ENCODE measurements around the gene ERF.

The ERF gene

DNA sequence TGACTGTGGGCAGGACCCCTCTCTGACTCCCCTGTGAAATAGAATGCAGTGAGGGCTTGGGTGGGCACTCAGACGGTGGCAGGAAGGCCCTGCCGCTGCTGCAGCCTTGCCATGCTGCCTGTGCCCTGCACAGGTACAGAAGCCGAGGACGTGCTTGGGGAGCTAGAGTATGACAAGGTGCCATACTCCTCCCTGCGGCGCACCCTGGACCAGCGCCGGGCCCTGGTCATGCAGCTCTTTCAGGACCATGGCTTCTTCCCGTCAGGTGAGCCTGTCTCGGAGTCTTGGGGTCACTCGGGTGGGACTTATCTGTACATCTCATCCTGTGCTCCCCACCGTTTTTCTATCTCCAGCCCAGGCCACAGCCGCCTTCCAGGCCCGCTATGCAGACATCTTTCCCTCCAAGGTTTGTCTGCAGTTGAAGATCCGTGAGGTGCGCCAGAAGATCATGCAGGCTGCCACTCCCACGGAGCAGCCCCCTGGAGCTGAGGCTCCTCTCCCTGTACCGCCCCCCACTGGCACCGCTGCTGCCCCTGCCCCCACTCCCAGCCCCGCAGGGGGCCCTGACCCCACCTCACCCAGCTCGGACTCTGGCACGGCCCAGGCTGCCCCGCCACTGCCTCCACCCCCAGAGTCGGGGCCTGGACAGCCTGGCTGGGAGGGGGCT lies 39.7 kb upstream of the ERF start:
- no peak overlapping the region for H3K27ac ChIP-seq
- TF ChIP-seq, protein P1, sequence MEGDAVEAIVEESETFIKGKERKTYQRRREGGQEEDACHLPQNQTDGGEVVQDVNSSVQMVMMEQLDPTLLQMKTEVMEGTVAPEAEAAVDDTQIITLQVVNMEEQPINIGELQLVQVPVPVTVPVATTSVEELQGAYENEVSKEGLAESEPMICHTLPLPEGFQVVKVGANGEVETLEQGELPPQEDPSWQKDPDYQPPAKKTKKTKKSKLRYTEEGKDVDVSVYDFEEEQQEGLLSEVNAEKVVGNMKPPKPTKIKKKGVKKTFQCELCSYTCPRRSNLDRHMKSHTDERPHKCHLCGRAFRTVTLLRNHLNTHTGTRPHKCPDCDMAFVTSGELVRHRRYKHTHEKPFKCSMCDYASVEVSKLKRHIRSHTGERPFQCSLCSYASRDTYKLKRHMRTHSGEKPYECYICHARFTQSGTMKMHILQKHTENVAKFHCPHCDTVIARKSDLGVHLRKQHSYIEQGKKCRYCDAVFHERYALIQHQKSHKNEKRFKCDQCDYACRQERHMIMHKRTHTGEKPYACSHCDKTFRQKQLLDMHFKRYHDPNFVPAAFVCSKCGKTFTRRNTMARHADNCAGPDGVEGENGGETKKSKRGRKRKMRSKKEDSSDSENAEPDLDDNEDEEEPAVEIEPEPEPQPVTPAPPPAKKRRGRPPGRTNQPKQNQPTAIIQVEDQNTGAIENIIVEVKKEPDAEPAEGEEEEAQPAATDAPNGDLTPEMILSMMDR (conservative IDR thresholded peaks at IDR 0.05), result no peak

DNA sequence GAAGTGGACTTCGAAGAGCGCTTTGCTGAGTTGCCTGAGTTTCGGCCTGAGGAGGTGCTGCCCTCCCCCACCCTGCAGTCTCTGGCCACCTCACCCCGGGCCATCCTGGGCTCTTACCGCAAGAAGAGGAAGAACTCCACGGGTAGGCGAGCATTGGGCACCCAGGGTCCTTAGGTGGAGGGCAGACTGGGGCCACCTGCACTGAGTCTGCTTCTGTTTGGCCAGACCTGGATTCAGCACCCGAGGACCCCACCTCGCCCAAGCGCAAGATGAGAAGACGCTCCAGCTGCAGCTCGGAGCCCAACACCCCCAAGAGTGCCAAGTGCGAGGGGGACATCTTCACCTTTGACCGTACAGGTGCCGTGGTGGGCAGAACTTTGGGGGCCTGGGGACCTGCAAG lies 39.0 kb upstream of the ERF start:
- TF ChIP-seq, protein P1 (conservative IDR thresholded peaks at IDR 0.05), result no peak
- no peak overlapping the region for H3K27ac ChIP-seq

DNA sequence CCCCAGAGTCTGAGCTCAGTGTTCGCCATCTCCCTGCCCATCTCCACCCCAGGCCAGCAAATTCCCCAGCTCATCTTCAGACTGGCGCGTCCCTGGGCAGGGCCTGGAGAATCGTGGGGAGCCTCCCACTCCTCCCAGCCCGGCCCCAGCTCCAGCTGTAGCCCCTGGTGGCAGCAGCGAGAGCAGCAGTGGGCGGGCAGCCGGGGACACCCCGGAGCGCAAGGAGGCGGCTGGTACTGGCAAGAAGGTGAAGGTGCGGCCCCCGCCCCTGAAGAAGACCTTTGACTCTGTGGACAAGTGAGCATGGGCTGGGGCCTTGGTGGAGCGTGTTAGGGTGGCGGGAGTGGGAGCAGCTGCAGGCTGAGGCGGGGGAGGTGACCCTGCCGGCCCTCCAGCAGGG lies 38.6 kb upstream of the ERF start:
- TF ChIP-seq, protein P1 (conservative IDR thresholded peaks at IDR 0.05), result no peak
- no peak overlapping the region for H3K27ac ChIP-seq

DNA sequence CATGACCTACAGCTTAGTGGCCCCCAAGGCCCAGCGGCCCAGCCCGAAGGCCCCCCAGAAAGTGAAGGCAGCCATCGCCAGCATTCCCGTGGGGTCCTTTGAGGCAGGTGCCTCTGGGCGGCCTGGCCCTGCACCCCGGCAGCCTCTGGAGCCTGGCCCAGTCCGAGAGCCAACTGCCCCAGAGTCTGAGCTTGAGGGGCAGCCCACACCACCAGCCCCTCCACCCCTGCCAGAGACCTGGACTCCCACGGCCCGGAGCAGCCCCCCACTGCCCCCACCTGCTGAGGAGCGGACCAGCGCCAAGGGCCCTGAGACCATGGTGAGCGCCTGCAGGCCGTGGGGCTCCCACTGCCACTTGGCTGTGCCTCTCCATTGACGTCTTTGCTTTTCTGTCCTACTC lies 38.0 kb upstream of the ERF start:
- no peak overlapping the region for H3K27ac ChIP-seq
- TF ChIP-seq, protein P1 (conservative IDR thresholded peaks at IDR 0.05), result no peak

DNA sequence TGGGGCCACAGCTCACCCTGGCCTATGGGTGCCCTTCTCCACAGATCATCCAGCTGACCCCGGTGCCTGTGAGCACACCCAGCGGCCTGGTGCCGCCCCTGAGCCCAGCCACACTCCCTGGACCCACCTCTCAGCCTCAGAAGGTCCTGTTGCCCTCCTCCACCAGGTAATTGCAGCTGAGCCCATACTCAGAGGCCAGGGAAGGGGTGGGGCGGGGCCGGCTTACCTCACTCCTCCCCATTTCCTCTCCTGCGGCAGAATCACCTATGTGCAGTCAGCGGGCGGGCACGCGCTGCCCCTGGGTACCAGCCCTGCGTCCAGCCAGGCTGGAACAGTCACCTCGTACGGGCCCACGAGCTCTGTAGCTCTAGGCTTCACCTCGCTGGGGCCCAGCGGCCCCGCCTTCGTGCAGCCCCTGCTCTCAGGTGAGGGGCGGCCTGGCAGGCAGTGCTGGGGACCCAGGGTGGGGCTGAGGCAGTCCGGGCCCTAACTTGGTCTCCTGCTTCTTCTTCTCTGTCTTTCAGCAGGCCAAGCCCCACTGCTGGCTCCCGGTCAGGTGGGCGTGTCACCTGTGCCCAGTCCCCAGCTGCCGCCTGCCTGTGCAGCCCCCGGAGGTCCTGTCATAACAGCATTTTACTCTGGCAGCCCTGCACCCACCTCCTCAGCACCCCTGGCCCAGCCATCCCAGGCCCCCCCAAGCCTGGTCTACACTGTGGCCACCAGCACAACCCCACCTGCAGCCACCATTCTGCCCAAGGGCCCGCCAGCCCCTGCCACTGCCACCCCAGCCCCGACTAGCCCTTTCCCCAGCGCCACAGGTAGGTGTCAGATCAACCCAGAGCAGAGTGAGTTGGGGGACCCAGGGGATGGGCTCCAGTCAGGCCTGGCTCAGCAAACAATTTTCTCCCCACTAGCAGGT lies 37.4 kb upstream of the ERF start:
- TF ChIP-seq, protein P1 (conservative IDR thresholded peaks at IDR 0.05), result no peak

DNA sequence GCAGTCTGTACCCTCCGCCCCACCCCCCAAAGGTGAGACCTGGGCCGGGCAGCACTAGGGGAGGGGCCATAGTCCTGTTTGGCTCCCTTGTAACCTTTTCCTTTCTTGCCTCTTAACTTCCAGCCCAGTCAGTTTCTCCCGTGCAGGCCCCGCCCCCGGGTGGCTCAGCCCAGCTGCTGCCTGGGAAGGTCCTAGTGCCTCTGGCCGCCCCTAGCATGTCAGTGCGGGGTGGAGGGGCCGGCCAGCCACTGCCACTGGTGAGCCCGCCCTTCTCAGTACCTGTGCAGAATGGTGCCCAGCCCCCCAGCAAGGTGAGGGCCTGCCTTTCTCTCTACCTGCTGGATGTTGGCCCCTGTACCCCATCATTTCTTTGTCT lies 36.5 kb upstream of the ERF start:
- H3K27ac ChIP-seq, result no peak overlapping the region
- TF ChIP-seq, protein P1 (conservative IDR thresholded peaks at IDR 0.05), result no peak

More for the DNA sequence above, 37.4 kb upstream of the ERF start:
- no peak overlapping the region for H3K27ac ChIP-seq
